GM18499 (cell line): ENCODE measurements around the gene PKD2.
"Not testable (repeated sequence)": the region's sequence is repeated elsewhere in the genome, so short reads cannot be mapped to it uniquely, and the experiment has no call there.

Source experiments
- ATAC-seq: cut with Tn5 transposase; IDR thresholded peaks from one replicate; pipeline ENCODE4 v1.9.1; 2021; ENCODE audit warnings: moderate number of reproducible peaks; ENCODE audit not compliant: insufficient read depth, unreplicated experiment

The PKD2 gene

GRCh38 chr4:88021824-88022223 is 14.4 kb downstream of the PKD2 start:
- no peak for ATAC-seq

- ATAC-seq = no peak
Measured at GRCh38 chr4:88022289-88022688, 14.9 kb downstream of the PKD2 start.

- ATAC-seq = not testable (repeated sequence)
Measured at GRCh38 chr4:88025868-88026661, 18.6 kb downstream of the PKD2 start.

GRCh38 chr4:88027611-88028608 is 20.5 kb downstream of the PKD2 start:
- ATAC-seq = no peak

- no peak for ATAC-seq
Measured at GRCh38 chr4:88028946-88029345, 21.5 kb downstream of the PKD2 start.

- no peak for ATAC-seq
Measured at GRCh38 chr4:88029556-88029955, 22.1 kb downstream of the PKD2 start.

GRCh38 chr4:88030565-88031310 is 23.3 kb downstream of the PKD2 start:
- no peak for ATAC-seq

GRCh38 chr4:88033309-88033708 is 25.9 kb downstream of the PKD2 start:
- no peak for ATAC-seq

GRCh38 chr4:88035292-88035691 is 27.9 kb downstream of the PKD2 start:
- no peak for ATAC-seq

- no peak for ATAC-seq
Measured at GRCh38 chr4:88037447-88037846, 30.0 kb downstream of the PKD2 start.

- ATAC-seq = no peak
Measured at GRCh38 chr4:88037936-88038335, 30.5 kb downstream of the PKD2 start.

- ATAC-seq = no peak
Measured at GRCh38 chr4:88040707-88041106, 33.3 kb downstream of the PKD2 start.

GRCh38 chr4:88041626-88042025 is 34.2 kb downstream of the PKD2 start:
- no peak for ATAC-seq

- ATAC-seq = no peak
Measured at GRCh38 chr4:88043001-88043400, 35.6 kb downstream of the PKD2 start.

GRCh38 chr4:88043586-88044340 is 36.3 kb downstream of the PKD2 start:
- ATAC-seq = no peak

- no peak for ATAC-seq
Measured at GRCh38 chr4:88045021-88045420, 37.6 kb downstream of the PKD2 start.

GRCh38 chr4:88054229-88054628 is 46.8 kb downstream of the PKD2 start:
- ATAC-seq = no peak

GRCh38 chr4:88054901-88055300 is 47.5 kb downstream of the PKD2 start:
- ATAC-seq = no peak

- no peak for ATAC-seq
Measured at GRCh38 chr4:88058295-88058694, 50.9 kb downstream of the PKD2 start.

- no peak for ATAC-seq
Measured at GRCh38 chr4:88059766-88060165, 52.3 kb downstream of the PKD2 start.
